ENCODE results near the gene ARHGEF28.

DNA sequence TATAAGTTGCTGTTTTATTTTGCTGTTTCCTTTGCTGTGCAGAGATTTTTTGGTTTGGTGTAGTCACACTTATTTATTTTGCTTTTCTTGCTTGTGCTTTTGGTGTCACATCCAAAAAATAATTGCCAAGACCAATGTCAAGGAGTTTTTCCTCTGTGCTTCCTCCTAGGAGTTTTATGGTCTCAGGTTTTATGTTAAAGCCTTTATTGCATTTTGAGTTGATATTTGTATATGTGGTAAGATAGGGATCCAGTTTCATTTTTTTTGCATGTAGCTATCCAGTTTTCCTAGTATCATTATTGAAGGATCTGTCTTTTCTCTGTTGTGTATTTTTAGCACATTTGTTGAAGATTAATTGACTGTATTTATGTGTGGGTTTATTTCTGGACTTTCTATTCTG, 210.6 kb downstream of the ARHGEF28 start:
- TF ChIP-seq EZH2 (IDR thresholded peaks at IDR 0.05): no peak
- no peak for TF ChIP-seq EZH2phosphoT487 (IDR thresholded peaks at IDR 0.05)
- TF ChIP-seq, protein P1, sequence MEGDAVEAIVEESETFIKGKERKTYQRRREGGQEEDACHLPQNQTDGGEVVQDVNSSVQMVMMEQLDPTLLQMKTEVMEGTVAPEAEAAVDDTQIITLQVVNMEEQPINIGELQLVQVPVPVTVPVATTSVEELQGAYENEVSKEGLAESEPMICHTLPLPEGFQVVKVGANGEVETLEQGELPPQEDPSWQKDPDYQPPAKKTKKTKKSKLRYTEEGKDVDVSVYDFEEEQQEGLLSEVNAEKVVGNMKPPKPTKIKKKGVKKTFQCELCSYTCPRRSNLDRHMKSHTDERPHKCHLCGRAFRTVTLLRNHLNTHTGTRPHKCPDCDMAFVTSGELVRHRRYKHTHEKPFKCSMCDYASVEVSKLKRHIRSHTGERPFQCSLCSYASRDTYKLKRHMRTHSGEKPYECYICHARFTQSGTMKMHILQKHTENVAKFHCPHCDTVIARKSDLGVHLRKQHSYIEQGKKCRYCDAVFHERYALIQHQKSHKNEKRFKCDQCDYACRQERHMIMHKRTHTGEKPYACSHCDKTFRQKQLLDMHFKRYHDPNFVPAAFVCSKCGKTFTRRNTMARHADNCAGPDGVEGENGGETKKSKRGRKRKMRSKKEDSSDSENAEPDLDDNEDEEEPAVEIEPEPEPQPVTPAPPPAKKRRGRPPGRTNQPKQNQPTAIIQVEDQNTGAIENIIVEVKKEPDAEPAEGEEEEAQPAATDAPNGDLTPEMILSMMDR (IDR thresholded peaks at IDR 0.05): no peak
